Naive thymus-derived CD4-positive, alpha-beta T cell (primary cell): ENCODE data around the gene SIX3. TPM values are rescaled to one million over a fixed set of nuclear protein-coding genes. Genes with fewer than 3 reads are reported as not detected.

Experiments
- ATAC-seq: fragments of 150-1000 bp; cut with Tn5 transposase; 2 replicates; pipeline ENCODE4 v1.10.0; 2021; ENCODE audit warnings: mild to moderate bottlenecking, moderate library complexity
- CTCF ChIA-PET: fragments of 350-600 bp; sonication (Branson Sonifier 250); formaldehyde crosslinking; loops from one replicate; lab custom pipeline; 2021; ENCODE audit warnings: antibody characterized with exemption; lab: Charles Lee
- POLR2A ChIA-PET: fragments of 350-600 bp; sonication (Branson Sonifier 250); formaldehyde crosslinking; loops from one replicate; lab custom pipeline; 2021; ENCODE audit warnings: antibody characterized with exemption, inconsistent platforms; lab: Charles Lee
- DNase-seq, 9 donors: peaks; one replicate each; pipeline versions ENCODE4 v3.0.0 to v3.0.0-alpha.2; 2020 to 2022; ENCODE audit warnings: mixed read lengths in 1 of 9
- H3K27ac ChIP-seq: one replicate; pipeline ENCODE4 v1.7.0; 2013; ENCODE audit warnings: mild to moderate bottlenecking, low read depth, low read length, moderate library complexity
- H3K27me3 ChIP-seq, 2 donors: one replicate each; pipeline ENCODE4 v1.7.0; 2013; ENCODE audit warnings: low read length in 2 of 2, mild to moderate bottlenecking in 2 of 2, moderate library complexity in 2 of 2; ENCODE audit not compliant: control insufficient read depth in 2 of 2, insufficient read depth in 2 of 2
- H3K36me3 ChIP-seq, 3 experiments: 1 replicate in 2 of 3; 2 replicates in 1 of 3; pipeline ENCODE4 v1.7.0; 2013; ENCODE audit warnings: low read length in 3 of 3, mild to moderate bottlenecking in 3 of 3, moderate library complexity in 1 of 3; ENCODE audit not compliant: insufficient read depth in 3 of 3, control insufficient read depth in 2 of 3
- H3K4me1 ChIP-seq, 2 donors: one replicate each; pipeline ENCODE4 v1.7.0; 2013; ENCODE audit warnings: low read length in 2 of 2, mild to moderate bottlenecking in 2 of 2, moderate library complexity in 1 of 2; ENCODE audit not compliant: control insufficient read depth in 2 of 2, insufficient read depth in 2 of 2
- H3K4me3 ChIP-seq: 2 replicates; pipeline ENCODE4 v1.7.0; 2013; ENCODE audit warnings: mild to moderate bottlenecking, low read length
- H3K9me3 ChIP-seq, 3 experiments: 1 replicate in 2 of 3; 2 replicates in 1 of 3; pipeline ENCODE4 v1.7.0; 2013; ENCODE audit warnings: low read length in 3 of 3; ENCODE audit not compliant: control insufficient read depth in 2 of 3
- H3K27ac Mint-ChIP-seq, 9 donors: one replicate each; pipeline ENCODE4 v1.8.0; 2020 to 2022; ENCODE audit warnings: mixed read lengths in 9 of 9, mild to moderate bottlenecking in 8 of 9, moderate library complexity in 5 of 9, inconsistent platforms in 2 of 9
- H3K27me3 Mint-ChIP-seq, 5 donors: one replicate each; pipeline ENCODE4 v1.8.0; 2021 to 2022; ENCODE audit warnings: mixed read lengths in 5 of 5, mild to moderate bottlenecking in 1 of 5
- H3K36me3 Mint-ChIP-seq, 5 donors: one replicate each; pipeline ENCODE4 v1.8.0; 2020 to 2022; ENCODE audit warnings: mixed read lengths in 5 of 5, mild to moderate bottlenecking in 3 of 5, inconsistent platforms in 1 of 5
- H3K4me1 Mint-ChIP-seq, 7 donors: one replicate each; pipeline ENCODE4 v1.8.0; 2020 to 2022; ENCODE audit warnings: mixed read lengths in 7 of 7, mild to moderate bottlenecking in 3 of 7, inconsistent platforms in 1 of 7
- H3K4me3 Mint-ChIP-seq, 10 donors: one replicate each; pipeline ENCODE4 v1.8.0; 2020 to 2022; ENCODE audit warnings: mild to moderate bottlenecking in 10 of 10, mixed read lengths in 10 of 10, moderate library complexity in 6 of 10, inconsistent platforms in 2 of 10
- H3K9me3 Mint-ChIP-seq, 11 donors: one replicate each; pipeline ENCODE4 v1.8.0; 2020 to 2022; ENCODE audit warnings: mixed read lengths in 11 of 11, mild to moderate bottlenecking in 4 of 11, inconsistent platforms in 1 of 11, moderate library complexity in 1 of 11
- intact Hi-C, 2 donors: fragments of 100-400 bp; cut with micrococcal nuclease; formaldehyde crosslinking; loops; one replicate each; pipeline ENCODE4 v1.15.1; 2023
- polyA plus RNA-seq, 2 donors: library from polyadenylated mRNA; unstranded; fragments of 300-500 nt; fragmentation: Illumina TruSeq; gene quantifications; one replicate each; pipeline ENCODE4 v1.2.3, GENCODE V29; 2021
- total RNA-seq, 6 experiments: library from RNA in 5 of 6; stranded (reverse) in 5 of 6; gene quantifications; 1 replicate in 5 of 6; 2 replicates in 1 of 6; pipeline ENCODE4 v1.2.3 and lab custom pipeline; 2021 to 2026

SIX3 gene
- total and polyA plus RNA-seq, 7 experiments from 2014 or later = not detected

GRCh38 chr2:44970846-44971450, 29.4 kb downstream of the SIX3 start:
- Mint-ChIP-seq H3K27ac (no peak overlapping the region), H3K9me3 (no peaks in the 10 kb centered on the region), H3K27me3 (peaks cover 5 to 22% (median 10%) of the 10 kb centered on the region in 5 donors), H3K4me3 (no peak overlapping the region), H3K36me3 (no peaks in the 10 kb centered on the region), H3K4me1 (peaks cover 0 to 5% (median 0%) of the 10 kb centered on the region in 7 donors)
- CTCF ChIA-PET = interaction anchor here (1.8 kb wide), 1 partner anchor 11 kb away, joined by 5 read pairs; no protein-coding TSS in a partner anchor
- H3K9me3 ChIP-seq = no peaks in the 10 kb centered on the region
- H3K27ac ChIP-seq = no peak overlapping the region
- H3K4me3 ChIP-seq = no peak overlapping the region
- intact Hi-C loops = no loop called here
- no peaks in the 10 kb centered on the region for H3K36me3 ChIP-seq
- no peak for DNase-seq
- H3K27me3 ChIP-seq = no peaks in the 10 kb centered on the region
- H3K4me1 ChIP-seq = no peaks in the 10 kb centered on the region
- no peak for ATAC-seq
- POLR2A ChIA-PET = no interaction called here

GRCh38 chr2:44972771-44973535, 31.5 kb downstream of the SIX3 start:
- ChIA-PET POLR2A (no interaction called here), CTCF (interaction anchor here (1.2 to 1.7 kb wide), 2 partner anchors 9 to 16 kb away, joined by 3 to 6 read pairs; no protein-coding TSS in a partner anchor)
- no peaks in the 10 kb centered on the region for H3K4me1 ChIP-seq
- intact Hi-C loops = no loop called here
- no peaks in the 10 kb centered on the region for H3K36me3 ChIP-seq
- no peak for DNase-seq
- H3K36me3 Mint-ChIP-seq = no peaks in the 10 kb centered on the region
- H3K4me1 Mint-ChIP-seq = peaks cover 0 to 5% (median 0%) of the 10 kb centered on the region in 7 donors
- peaks cover 4 to 21% (median 10%) of the 10 kb centered on the region in 5 donors for H3K27me3 Mint-ChIP-seq
- H3K9me3 ChIP-seq = no peaks in the 10 kb centered on the region
- ATAC-seq = no peak
- H3K27me3 ChIP-seq = no peaks in the 10 kb centered on the region
- peak overlapping the region in 3 of 10 donors; percentile 2 to 51 (median 40) for H3K4me3 Mint-ChIP-seq
- no peak overlapping the region for H3K4me3 ChIP-seq
- no peaks in the 10 kb centered on the region for H3K9me3 Mint-ChIP-seq
- H3K27ac Mint-ChIP-seq = peak overlapping the region in 1 of 9 donors; percentile 26
- H3K27ac ChIP-seq = no peak overlapping the region

GRCh38 chr2:44974064-44974715, 32.7 kb downstream of the SIX3 start:
- intact Hi-C loops = no loop called here
- peaks cover 0 to 5% (median 0%) of the 10 kb centered on the region in 7 donors for H3K4me1 Mint-ChIP-seq
- peaks cover 8 to 18% (median 10%) of the 10 kb centered on the region in 5 donors for H3K27me3 Mint-ChIP-seq
- ChIA-PET CTCF (interaction anchor here (1.2 kb wide), 1 partner anchor 18 kb away, joined by 3 read pairs; no protein-coding TSS in a partner anchor), POLR2A (no interaction called here)
- H3K9me3 Mint-ChIP-seq = no peaks in the 10 kb centered on the region
- no peaks in the 10 kb centered on the region for H3K9me3 ChIP-seq
- no peak overlapping the region for H3K27ac Mint-ChIP-seq
- no peaks in the 10 kb centered on the region for H3K36me3 ChIP-seq
- no peaks in the 10 kb centered on the region for H3K4me1 ChIP-seq
- H3K27ac ChIP-seq = no peak overlapping the region
- H3K4me3 Mint-ChIP-seq = no peak overlapping the region
- DNase-seq = no peak
- no peaks in the 10 kb centered on the region for H3K36me3 Mint-ChIP-seq
- H3K27me3 ChIP-seq = no peaks in the 10 kb centered on the region
- ATAC-seq = no peak
- no peak overlapping the region for H3K4me3 ChIP-seq

GRCh38 chr2:44975571-44976450, 34.3 kb downstream of the SIX3 start:
- Histone ChIP-seq H3K4me1 (no peaks in the 10 kb centered on the region), H3K4me3 (no peak overlapping the region), H3K27me3 (no peaks in the 10 kb centered on the region), H3K36me3 (no peaks in the 10 kb centered on the region), H3K27ac (no peak overlapping the region), H3K9me3 (no peaks in the 10 kb centered on the region)
- no peaks in the 10 kb centered on the region for H3K36me3 Mint-ChIP-seq
- H3K27me3 Mint-ChIP-seq = peaks cover 4 to 18% (median 11%) of the 10 kb centered on the region in 5 donors
- peak overlapping the region in 7 of 10 donors; percentile 17 to 61 (median 52) for H3K4me3 Mint-ChIP-seq
- peaks cover 0 to 5% (median 0%) of the 10 kb centered on the region in 7 donors for H3K4me1 Mint-ChIP-seq
- intact Hi-C loops = no loop called here
- no peaks in the 10 kb centered on the region for H3K9me3 Mint-ChIP-seq
- H3K27ac Mint-ChIP-seq = peak overlapping the region in 3 of 9 donors; percentile 33 to 63 (median 54)
- ATAC-seq = peak; percentile 61
- ChIA-PET CTCF (no interaction called here), POLR2A (no interaction called here)
- DNase-seq = no peak

GRCh38 chr2:44979581-44979980, 38.1 kb downstream of the SIX3 start:
- no peaks in the 10 kb centered on the region for H3K27me3 ChIP-seq
- Mint-ChIP-seq H3K9me3 (no peaks in the 10 kb centered on the region), H3K4me1 (peaks cover 0 to 6% (median 0%) of the 10 kb centered on the region in 7 donors), H3K36me3 (no peaks in the 10 kb centered on the region), H3K27me3 (peaks cover 13 to 29% (median 17%) of the 10 kb centered on the region in 5 donors), H3K4me3 (no peak overlapping the region), H3K27ac (no peak overlapping the region)
- ATAC-seq (no peak), DNase-seq (no peak)
- intact Hi-C loops = no loop called here
- ChIA-PET CTCF (no interaction called here), POLR2A (no interaction called here)
- H3K36me3 ChIP-seq = no peaks in the 10 kb centered on the region
- no peak overlapping the region for H3K4me3 ChIP-seq
- no peaks in the 10 kb centered on the region for H3K9me3 ChIP-seq
- no peak overlapping the region for H3K27ac ChIP-seq
- no peaks in the 10 kb centered on the region for H3K4me1 ChIP-seq
